Activated CD4-positive, CD25-positive, alpha-beta regulatory T cell treated with anti-CD3 and anti-CD28 coated beads, Interleukin-2, amount 50 U/mL, for 72 hours (primary cell): ENCODE results near the gene MTHFR.

ENCODE experiments used
- DNase-seq: peaks from one replicate; pipeline ENCODE4 v3.0.0; 2021

The MTHFR gene

GRCh38 chr1:11796036-11796828 lies 9.5 kb downstream of the MTHFR start:
- no peak for DNase-seq

GRCh38 chr1:11795238-11795890 lies 10.4 kb downstream of the MTHFR start:
- no peak for DNase-seq

- no peak for DNase-seq
Measured at GRCh38 chr1:11794446-11795237, 11.1 kb downstream of the MTHFR start.

GRCh38 chr1:11793819-11794218 lies 11.9 kb downstream of the MTHFR start:
- DNase-seq = no peak

GRCh38 chr1:11792106-11792505 lies 13.7 kb downstream of the MTHFR start:
- DNase-seq = no peak

GRCh38 chr1:11790880-11791715 lies 14.7 kb downstream of the MTHFR start:
- DNase-seq = no peak

- no peak for DNase-seq
Measured at GRCh38 chr1:11790101-11790879, 15.5 kb downstream of the MTHFR start.

GRCh38 chr1:11789126-11790067 lies 16.4 kb downstream of the MTHFR start:
- DNase-seq = no peak

GRCh38 chr1:11788549-11789053 lies 17.2 kb downstream of the MTHFR start:
- DNase-seq = no peak

GRCh38 chr1:11787804-11788436 lies 17.8 kb downstream of the MTHFR start:
- DNase-seq = no peak

GRCh38 chr1:11787251-11787803 lies 18.4 kb downstream of the MTHFR start:
- DNase-seq = no peak

- DNase-seq = no peak
Measured at GRCh38 chr1:11786168-11786567, 19.6 kb downstream of the MTHFR start.

GRCh38 chr1:11784993-11785769 lies 20.6 kb downstream of the MTHFR start:
- peak; percentile 61 for DNase-seq

- no peak for DNase-seq
Measured at GRCh38 chr1:11784256-11784992, 21.3 kb downstream of the MTHFR start.

GRCh38 chr1:11783556-11783955 lies 22.2 kb downstream of the MTHFR start:
- DNase-seq = no peak

GRCh38 chr1:11782127-11782708 lies 23.5 kb downstream of the MTHFR start:
- DNase-seq = no peak

- DNase-seq = no peak
Measured at GRCh38 chr1:11781297-11781696, 24.5 kb downstream of the MTHFR start.
